Activated CD4-positive, alpha-beta memory T cell treated with anti-CD3 and anti-CD28 coated beads, Interleukin-2, amount 10 ng/mL, durations not matched to agents 7 days and 5 days (primary cell): ENCODE results near the gene TNIP3. TPM values are rescaled to one million over a fixed set of nuclear protein-coding genes. Genes with fewer than 3 reads are reported as not detected.

ENCODE experiments used
- CTCF ChIA-PET: fragments of 350-600 bp; sonication (Branson Sonifier 250); formaldehyde crosslinking; loops from one replicate; lab custom pipeline; 2021; ENCODE audit warnings: antibody characterized with exemption, inconsistent platforms; lab: Charles Lee
- POLR2A ChIA-PET: fragments of 350-600 bp; sonication (Branson Sonifier 250); formaldehyde crosslinking; loops from one replicate; lab custom pipeline; 2021; ENCODE audit warnings: antibody characterized with exemption; lab: Charles Lee
- DNase-seq: peaks from one replicate; pipeline ENCODE4 v3.0.0-alpha.2; 2020
- H3K27ac Mint-ChIP-seq: one replicate; pipeline ENCODE4 v1.8.0; 2021; ENCODE audit warnings: mild to moderate bottlenecking, mixed read lengths
- H3K27me3 Mint-ChIP-seq: one replicate; pipeline ENCODE4 v1.8.0; 2021; ENCODE audit warnings: mixed read lengths
- H3K36me3 Mint-ChIP-seq: one replicate; pipeline ENCODE4 v1.8.0; 2021; ENCODE audit warnings: low read depth, mixed read lengths
- H3K4me1 Mint-ChIP-seq: one replicate; pipeline ENCODE4 v1.8.0; 2021; ENCODE audit warnings: mixed read lengths
- H3K4me3 Mint-ChIP-seq: one replicate; pipeline ENCODE4 v1.8.0; 2021; ENCODE audit warnings: mild to moderate bottlenecking, mixed read lengths
- H3K9me3 Mint-ChIP-seq: one replicate; pipeline ENCODE4 v1.8.0; 2021; ENCODE audit warnings: mixed read lengths
- total RNA-seq, 2 experiments: library from RNA; stranded (reverse); gene quantifications; one replicate each; pipeline ENCODE4 v1.2.3, GENCODE V29; 2021

The TNIP3 gene
- total RNA-seq, 2 experiments from 2014 or later = 1.2 to 1.6 TPM

DNA sequence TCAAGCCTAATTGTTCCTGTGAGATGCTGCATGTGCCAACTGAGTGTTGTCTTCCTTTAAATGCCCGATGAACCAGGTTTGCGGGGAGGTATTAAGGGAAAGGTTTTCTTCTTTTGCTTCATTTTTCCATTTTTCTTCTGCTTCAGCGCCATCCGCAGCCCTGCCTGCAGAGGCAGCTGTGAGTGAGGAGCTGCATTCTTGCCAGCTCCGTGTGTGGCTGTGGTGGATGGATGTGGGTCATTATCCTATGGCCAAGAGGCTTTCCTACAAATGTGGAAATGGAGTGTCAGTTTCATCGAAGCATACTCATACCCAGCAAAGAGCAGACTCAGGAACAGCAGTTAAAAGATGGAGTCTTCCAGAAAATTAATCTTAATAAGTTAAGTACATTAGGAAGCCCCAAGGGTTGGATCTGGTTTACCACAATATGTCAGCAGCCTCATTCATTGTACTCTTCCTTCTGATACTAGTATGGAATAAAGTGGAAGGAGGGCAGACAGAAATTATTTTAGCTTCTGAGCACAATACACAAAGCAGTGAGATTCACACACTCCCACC lies 37.6 kb downstream of the TNIP3 start:
- Mint-ChIP-seq H3K27me3 (peaks cover 1% of the 10 kb centered on the region), H3K4me3 (no peak overlapping the region), H3K27ac (no peak overlapping the region), H3K9me3 (no peaks in the 10 kb centered on the region), H3K36me3 (peaks cover 3% of the 10 kb centered on the region), H3K4me1 (peaks cover 22% of the 10 kb centered on the region)
- CTCF ChIA-PET = no interaction called here
- POLR2A ChIA-PET = no interaction called here
- no peak for DNase-seq

DNA sequence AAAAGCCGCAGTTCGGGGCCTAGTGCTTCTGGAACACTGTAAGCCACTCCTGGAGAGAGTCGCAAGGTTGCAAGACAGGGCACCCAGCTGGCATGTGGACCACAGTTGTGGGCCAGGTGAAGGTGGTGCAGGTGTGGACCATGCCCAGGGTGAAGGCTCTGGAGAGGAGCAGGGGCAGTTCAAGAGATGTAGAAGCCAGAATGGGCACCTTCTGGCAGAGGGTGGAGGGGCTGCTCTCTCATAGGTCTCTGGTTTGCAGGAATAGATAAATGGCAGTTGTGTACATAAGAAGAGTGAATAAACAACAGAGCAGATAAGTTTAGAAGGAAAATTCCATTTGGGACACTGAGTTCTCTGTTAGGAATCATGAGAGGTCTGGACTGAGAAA lies 38.6 kb downstream of the TNIP3 start:
- POLR2A ChIA-PET = no interaction called here
- no peak for DNase-seq
- Mint-ChIP-seq H3K9me3 (no peaks in the 10 kb centered on the region), H3K4me3 (no peak overlapping the region), H3K36me3 (peaks cover 3% of the 10 kb centered on the region), H3K4me1 (peaks cover 23% of the 10 kb centered on the region), H3K27me3 (peaks cover 1% of the 10 kb centered on the region), H3K27ac (no peak overlapping the region)
- CTCF ChIA-PET = no interaction called here

DNA sequence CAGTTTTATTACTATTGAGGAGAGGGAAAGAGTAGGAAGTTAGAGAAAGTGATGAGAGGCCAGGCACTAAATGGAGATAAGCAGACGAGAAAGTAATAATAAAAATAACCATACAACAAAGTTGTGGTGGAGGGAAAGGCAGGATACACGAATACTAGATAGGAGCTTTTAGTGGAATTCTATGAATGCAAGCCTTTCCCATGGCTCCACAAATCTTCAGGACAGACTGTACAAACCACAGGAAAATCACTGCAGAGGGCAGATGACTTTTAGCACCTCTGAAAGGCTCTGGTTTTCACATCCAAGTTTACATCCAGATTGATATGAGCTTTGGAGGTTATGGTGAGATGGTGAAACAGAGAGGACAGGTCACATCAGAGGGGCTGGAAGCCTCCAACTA lies 41.5 kb downstream of the TNIP3 start:
- H3K36me3 Mint-ChIP-seq = no peaks in the 10 kb centered on the region
- CTCF ChIA-PET = interaction anchor here (1.5 kb wide), 1 partner anchor 11 kb away, joined by 4 read pairs; no protein-coding TSS in a partner anchor
- no peak overlapping the region for H3K4me3 Mint-ChIP-seq
- no peak for DNase-seq
- H3K4me1 Mint-ChIP-seq = peaks cover 36% of the 10 kb centered on the region
- H3K9me3 Mint-ChIP-seq = no peaks in the 10 kb centered on the region
- no peaks in the 10 kb centered on the region for H3K27me3 Mint-ChIP-seq
- POLR2A ChIA-PET = no interaction called here
- H3K27ac Mint-ChIP-seq = no peak overlapping the region

DNA sequence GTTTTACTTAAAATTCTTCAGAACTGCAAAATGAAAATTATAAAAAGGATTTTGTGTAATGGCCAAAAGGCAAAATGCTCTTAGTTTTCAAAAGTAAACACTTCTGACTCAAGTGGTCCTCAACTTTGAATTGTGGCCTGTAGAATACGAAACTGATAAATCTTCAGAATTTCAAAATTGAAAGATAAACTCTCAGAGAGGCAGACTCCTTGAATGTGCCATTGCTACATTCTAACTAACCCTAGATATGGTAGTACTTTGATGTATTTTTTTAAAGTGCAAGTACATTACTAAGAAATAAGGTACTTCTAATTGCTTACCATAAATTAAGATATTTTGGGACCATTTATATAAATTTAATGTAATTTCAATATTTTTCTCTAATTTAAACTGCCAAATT lies 44.4 kb downstream of the TNIP3 start:
- no peak for DNase-seq
- Mint-ChIP-seq H3K27ac (no peak overlapping the region), H3K4me3 (no peak overlapping the region), H3K9me3 (no peaks in the 10 kb centered on the region), H3K4me1 (peaks cover 22% of the 10 kb centered on the region), H3K27me3 (no peaks in the 10 kb centered on the region), H3K36me3 (no peaks in the 10 kb centered on the region)
- ChIA-PET POLR2A (no interaction called here), CTCF (interaction anchor here (0.7 to 1.1 kb wide), 2 partner anchors 26 to 88 kb away, joined by 3 read pairs; no protein-coding TSS in a partner anchor)

DNA sequence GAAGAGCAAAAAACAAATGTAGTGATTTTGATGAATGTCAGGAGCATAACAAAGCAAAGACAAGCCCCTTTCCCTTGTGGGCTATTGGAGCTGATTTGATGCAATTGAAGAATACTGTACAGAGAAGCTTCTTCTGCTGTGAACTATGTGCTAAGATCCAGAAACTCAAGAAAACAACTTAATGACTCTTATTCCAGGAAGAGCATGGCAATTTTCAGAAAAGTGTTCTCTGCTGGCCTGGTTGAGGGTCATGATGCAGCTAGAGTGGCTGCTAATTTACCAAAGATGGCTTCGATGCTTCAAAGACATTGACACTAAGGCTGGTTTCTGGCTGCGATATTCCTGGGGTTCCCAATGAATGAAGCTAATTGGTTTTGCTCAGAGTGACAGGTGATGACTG lies 45.8 kb downstream of the TNIP3 start:
- Mint-ChIP-seq H3K4me1 (peaks cover 32% of the 10 kb centered on the region), H3K27ac (peak overlapping the region; percentile 9), H3K36me3 (no peaks in the 10 kb centered on the region), H3K9me3 (no peaks in the 10 kb centered on the region), H3K4me3 (no peak overlapping the region), H3K27me3 (no peaks in the 10 kb centered on the region)
- POLR2A ChIA-PET = interaction anchor here (0.7 kb wide), 1 partner anchor 72 kb away, joined by 3 read pairs; no protein-coding TSS in a partner anchor
- CTCF ChIA-PET = interaction anchor here (1.7 kb wide), 1 partner anchor 72 kb away, joined by 4 read pairs; no protein-coding TSS in a partner anchor
- DNase-seq = no peak

DNA sequence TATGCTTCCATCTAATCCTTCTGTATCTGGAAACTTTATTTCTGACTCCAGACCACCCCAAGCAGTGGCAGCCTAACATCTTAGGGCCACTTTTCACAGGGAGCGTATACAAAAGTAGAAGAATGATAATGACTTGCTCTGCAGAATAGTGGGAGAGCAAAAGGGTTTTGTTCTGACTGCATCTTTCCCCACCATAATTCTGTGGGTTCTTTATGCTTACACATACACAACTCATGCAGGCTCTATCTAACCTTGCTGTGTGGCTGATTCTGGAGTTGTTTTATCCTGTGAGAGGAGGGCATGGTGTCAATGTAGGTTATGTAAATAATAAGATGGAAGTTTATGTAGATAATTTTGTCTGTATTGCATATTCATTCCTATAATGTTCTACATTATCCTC lies 49.4 kb downstream of the TNIP3 start:
- Mint-ChIP-seq H3K4me1 (peaks cover 33% of the 10 kb centered on the region), H3K27ac (no peak overlapping the region), H3K36me3 (no peaks in the 10 kb centered on the region), H3K27me3 (peaks cover 4% of the 10 kb centered on the region), H3K4me3 (no peak overlapping the region), H3K9me3 (no peaks in the 10 kb centered on the region)
- ChIA-PET POLR2A (no interaction called here), CTCF (interaction anchor here (0.6 kb wide), 1 partner anchor 623 kb away, joined by 4 read pairs; no protein-coding TSS in a partner anchor)
- DNase-seq = no peak

DNA sequence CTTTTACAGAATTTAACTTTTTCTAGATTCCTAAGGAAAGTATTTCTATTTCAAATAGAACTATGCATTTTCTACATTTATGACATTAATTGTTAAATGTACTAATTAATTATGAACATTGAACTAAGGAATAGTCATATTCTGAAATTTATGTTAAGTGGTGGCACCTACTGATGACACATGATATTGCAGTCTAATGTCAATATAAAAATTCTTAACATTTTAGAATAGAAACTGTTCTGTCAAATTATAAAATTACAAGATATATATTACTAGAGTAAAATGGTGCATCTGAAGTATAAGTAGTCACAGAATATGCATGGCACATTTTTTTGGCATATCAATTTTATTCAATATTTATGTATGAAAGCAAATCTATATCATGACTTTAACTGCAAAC lies 51.6 kb downstream of the TNIP3 start:
- POLR2A ChIA-PET = no interaction called here
- no peak overlapping the region for H3K4me3 Mint-ChIP-seq
- peaks cover 8% of the 10 kb centered on the region for H3K27me3 Mint-ChIP-seq
- CTCF ChIA-PET = no interaction called here
- H3K36me3 Mint-ChIP-seq = no peaks in the 10 kb centered on the region
- H3K9me3 Mint-ChIP-seq = no peaks in the 10 kb centered on the region
- H3K27ac Mint-ChIP-seq = no peak overlapping the region
- no peak for DNase-seq
- H3K4me1 Mint-ChIP-seq = peaks cover 15% of the 10 kb centered on the region

DNA sequence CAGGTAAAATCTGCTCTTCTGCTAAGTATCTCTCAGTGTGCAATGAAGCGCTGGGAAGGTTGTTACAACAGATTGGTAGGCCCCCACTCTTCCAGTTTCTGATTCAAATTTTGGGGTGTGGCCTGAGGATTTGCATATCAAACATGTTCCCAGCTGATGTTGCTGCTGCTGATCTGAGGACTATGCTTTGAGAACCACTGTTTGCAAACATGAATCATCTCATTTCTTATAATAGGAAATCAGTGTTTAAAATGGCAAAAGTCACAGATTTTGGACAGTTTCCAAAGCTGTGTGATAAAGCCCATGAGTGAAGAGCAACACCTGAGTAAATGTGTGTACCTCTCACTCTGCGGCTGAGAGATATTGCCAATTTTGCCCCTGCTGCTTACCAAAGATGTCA lies 55.6 kb downstream of the TNIP3 start:
- Mint-ChIP-seq H3K9me3 (no peaks in the 10 kb centered on the region), H3K4me3 (no peak overlapping the region), H3K27me3 (peaks cover 18% of the 10 kb centered on the region), H3K27ac (no peak overlapping the region), H3K4me1 (peaks cover 2% of the 10 kb centered on the region), H3K36me3 (no peaks in the 10 kb centered on the region)
- ChIA-PET POLR2A (no interaction called here), CTCF (no interaction called here)
- no peak for DNase-seq

DNA sequence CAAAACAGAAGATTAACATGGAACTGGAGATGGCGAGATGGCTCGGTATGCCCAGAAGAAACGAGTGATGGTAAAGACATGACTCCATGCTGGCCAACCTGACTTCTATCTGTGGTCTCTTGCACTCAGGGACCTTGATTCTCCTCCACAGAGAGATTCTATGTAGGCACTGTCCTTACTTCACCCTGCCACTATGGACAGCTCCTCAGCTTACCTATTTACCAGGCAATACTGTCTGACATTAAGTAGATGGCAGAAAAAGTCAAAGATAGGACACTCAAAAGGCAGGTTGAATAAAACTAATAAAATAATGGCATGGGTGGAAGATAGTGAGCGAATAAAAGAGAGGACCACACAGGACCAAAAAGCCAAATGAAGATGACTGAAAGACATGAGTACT lies 56.6 kb downstream of the TNIP3 start:
- POLR2A ChIA-PET = no interaction called here
- Mint-ChIP-seq H3K9me3 (no peaks in the 10 kb centered on the region), H3K36me3 (no peaks in the 10 kb centered on the region), H3K27ac (no peak overlapping the region), H3K27me3 (peaks cover 21% of the 10 kb centered on the region), H3K4me1 (no peaks in the 10 kb centered on the region), H3K4me3 (no peak overlapping the region)
- no peak for DNase-seq
- CTCF ChIA-PET = interaction anchor here (1.4 kb wide), 1 partner anchor 10 kb away, joined by 3 read pairs; no protein-coding TSS in a partner anchor

DNA sequence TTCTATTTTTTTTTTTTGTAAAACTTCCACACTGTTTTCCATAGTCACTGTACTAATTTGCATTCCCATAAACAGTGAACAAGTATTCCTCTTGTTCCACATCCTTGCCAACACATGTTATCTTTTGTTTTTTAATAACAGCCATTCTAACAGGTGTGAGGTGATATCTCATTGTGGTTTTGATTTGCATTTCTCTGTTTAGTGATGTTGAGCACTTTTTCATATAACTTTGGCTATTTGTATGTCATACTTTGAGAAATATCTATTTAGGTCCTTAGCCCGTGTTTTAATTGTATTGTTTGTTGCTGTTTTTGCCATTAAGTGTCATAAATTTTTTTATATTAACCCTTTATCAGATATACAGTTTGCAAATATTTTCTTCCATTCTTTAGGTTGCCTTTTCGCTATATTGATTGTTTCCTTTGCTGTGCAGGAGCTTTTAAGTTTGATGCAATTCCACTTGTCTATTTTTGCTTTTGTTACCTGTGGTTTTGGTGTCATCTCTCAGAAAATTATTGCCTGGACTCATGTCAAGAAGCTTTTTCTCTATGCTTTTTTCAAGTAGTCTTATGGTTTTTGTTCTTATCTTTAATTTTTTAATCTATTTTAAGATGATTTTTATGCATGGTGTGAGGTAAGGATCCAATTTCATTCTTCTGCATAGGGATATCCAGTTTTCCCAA lies 63.9 kb downstream of the TNIP3 start:
- ChIA-PET CTCF (interaction anchor here (0.7 to 1.5 kb wide), 3 partner anchors 10 to 92 kb away, joined by 3 read pairs; no protein-coding TSS in a partner anchor), POLR2A (no interaction called here)
- no peak for DNase-seq
- Mint-ChIP-seq H3K27ac (no peak overlapping the region), H3K9me3 (no peaks in the 10 kb centered on the region), H3K27me3 (peaks cover 6% of the 10 kb centered on the region), H3K36me3 (no peaks in the 10 kb centered on the region), H3K4me3 (no peak overlapping the region), H3K4me1 (no peaks in the 10 kb centered on the region)

DNA sequence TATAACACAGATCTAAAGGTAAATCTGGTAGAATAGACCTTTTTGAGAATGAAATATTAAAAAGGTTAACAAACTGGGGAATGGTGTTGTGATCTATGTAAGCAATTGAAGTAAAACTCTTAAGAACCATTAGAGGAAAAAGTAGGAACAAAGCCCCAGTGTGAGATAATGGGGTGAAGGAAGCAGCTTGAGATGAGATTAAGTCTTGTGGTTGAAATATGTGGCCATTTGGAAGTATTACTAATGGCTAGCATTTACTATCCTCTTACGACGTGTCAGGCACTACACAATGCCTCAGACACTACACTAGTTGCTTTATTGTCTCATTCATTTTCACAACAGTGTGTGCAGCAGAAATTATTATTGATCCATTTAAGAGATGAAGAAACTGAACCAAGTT lies 65.9 kb downstream of the TNIP3 start:
- Mint-ChIP-seq H3K27me3 (peaks cover 4% of the 10 kb centered on the region), H3K27ac (no peak overlapping the region), H3K4me3 (no peak overlapping the region), H3K9me3 (no peaks in the 10 kb centered on the region), H3K4me1 (no peaks in the 10 kb centered on the region), H3K36me3 (no peaks in the 10 kb centered on the region)
- POLR2A ChIA-PET = no interaction called here
- no peak for DNase-seq
- CTCF ChIA-PET = no interaction called here

DNA sequence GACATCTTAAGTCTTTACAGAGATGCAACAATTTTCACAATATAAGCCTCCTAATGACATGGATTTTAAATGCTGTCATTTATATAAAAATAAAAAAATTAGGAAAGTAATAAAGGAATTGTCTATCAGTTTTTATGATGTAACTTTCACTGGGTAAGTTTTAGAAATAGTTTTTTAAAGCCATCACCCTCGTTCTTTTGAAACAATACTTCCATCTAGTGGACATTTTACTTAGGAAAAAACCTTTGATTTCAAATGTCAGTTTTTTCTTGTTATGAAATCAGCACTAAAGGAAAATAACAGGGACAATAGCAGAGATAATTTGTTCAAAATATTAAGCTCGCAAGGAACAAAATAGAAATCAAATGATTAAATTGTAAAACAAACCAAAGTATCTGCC lies 67.5 kb downstream of the TNIP3 start:
- Mint-ChIP-seq H3K36me3 (no peaks in the 10 kb centered on the region), H3K4me1 (no peaks in the 10 kb centered on the region), H3K4me3 (no peak overlapping the region), H3K9me3 (no peaks in the 10 kb centered on the region), H3K27ac (no peak overlapping the region), H3K27me3 (peaks cover 1% of the 10 kb centered on the region)
- CTCF ChIA-PET = interaction anchor here (0.8 kb wide), 2 partner anchors 20 to 211 kb away, joined by 3 to 4 read pairs; no protein-coding TSS in a partner anchor
- POLR2A ChIA-PET = no interaction called here
- no peak for DNase-seq

DNA sequence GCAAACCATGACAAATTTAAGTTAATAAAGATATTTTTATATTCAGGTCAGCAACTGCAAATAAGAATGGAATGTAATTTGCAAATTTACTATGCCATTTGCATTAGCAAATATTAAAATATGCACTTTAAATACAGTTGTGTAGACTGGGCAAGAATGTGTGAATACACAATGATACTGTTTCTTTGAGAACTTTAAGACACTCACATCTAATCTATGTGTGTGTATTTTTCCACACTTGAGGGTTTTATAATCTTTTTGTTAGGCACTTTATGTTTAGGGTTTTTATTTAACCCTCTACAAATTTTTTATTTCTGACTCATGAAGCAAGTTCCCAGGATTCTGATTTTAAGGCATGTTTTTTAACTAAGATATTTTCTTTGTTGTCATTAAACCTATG lies 67.9 kb downstream of the TNIP3 start:
- no peak overlapping the region for H3K4me3 Mint-ChIP-seq
- POLR2A ChIA-PET = no interaction called here

More for the DNA sequence above, 67.9 kb downstream of the TNIP3 start:
- Mint-ChIP-seq H3K9me3 (no peaks in the 10 kb centered on the region), H3K27ac (no peak overlapping the region), H3K4me1 (no peaks in the 10 kb centered on the region), H3K36me3 (no peaks in the 10 kb centered on the region), H3K27me3 (no peaks in the 10 kb centered on the region)
- CTCF ChIA-PET = no interaction called here
- no peak for DNase-seq
